HG03520 (cell line): ENCODE measurements around the gene DNASE1.
"Not testable (repeated sequence)": the region's sequence is repeated elsewhere in the genome, so short reads cannot be mapped to it uniquely, and the experiment has no call there.

Experiments
- ATAC-seq: cut with Tn5 transposase; IDR thresholded peaks from one replicate; pipeline ENCODE4 v1.9.1; 2021; ENCODE audit warnings: mild to moderate bottlenecking, moderate library complexity; ENCODE audit not compliant: unreplicated experiment

The DNASE1 gene

GRCh38 chr16:3640632-3641501, 13.6 kb upstream of the DNASE1 start:
- no peak for ATAC-seq

DNA sequence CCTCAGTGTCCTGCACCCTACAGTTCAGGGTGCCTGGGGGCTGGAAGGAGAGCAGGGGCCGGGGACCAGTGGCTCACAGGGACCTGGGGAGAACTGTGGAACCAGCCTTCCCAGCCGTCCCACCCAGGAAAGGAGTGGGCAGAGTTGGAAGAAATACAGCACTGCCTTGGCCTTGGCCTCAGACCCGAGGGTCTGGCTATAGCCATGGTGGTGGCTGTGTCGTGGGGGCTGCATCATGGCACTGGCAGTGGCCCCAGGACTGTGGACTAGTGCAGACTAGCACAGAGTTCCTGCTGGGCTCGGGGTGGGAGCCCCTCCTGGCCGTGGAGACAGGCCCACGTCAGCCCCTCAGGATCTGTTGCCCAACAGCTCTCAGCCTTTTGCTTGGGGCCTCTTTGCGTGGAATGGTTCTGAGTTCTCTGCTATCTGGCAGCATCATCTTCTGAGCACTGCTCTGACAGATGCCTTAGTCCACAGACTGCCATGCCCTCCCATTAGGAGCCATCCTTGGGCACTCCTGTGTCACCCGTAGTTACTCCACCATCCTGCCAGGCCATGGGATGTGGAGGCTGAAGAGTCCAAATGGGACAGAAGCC, 12.6 kb upstream of the DNASE1 start:
- no peak for ATAC-seq

GRCh38 chr16:3642397-3643094, 11.9 kb upstream of the DNASE1 start:
- no peak for ATAC-seq

DNA sequence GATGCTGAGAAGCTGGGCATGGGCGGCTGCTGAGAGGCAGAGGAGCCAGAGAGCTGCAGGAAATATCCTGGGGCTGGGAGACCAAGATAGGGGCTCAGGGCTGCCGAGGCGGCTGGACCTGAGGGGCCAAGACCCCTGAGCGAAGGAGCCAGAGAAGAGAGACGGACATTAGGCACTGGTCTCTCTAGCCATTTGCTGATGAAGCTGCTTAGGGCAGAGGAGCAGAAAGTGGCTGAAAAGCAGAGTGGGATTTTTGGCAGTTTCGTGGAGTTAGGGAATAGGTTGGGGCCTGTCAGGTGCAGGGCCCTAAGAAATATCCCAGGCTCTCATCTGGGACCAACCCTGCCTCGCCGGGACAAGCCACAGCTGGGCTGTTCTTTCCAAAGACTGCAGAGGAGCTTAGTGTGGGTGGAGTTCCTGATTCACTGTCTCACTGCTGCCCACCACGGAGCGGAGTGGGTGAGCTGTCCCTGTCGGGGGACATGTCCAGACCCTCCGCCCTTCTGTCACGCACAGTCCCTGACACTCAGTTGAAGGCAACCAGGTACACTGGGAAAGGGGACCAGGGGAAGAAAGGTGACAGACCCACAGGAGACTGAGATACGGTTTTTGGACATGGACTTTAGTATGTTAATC, 11.3 kb upstream of the DNASE1 start:
- no peak for ATAC-seq

DNA sequence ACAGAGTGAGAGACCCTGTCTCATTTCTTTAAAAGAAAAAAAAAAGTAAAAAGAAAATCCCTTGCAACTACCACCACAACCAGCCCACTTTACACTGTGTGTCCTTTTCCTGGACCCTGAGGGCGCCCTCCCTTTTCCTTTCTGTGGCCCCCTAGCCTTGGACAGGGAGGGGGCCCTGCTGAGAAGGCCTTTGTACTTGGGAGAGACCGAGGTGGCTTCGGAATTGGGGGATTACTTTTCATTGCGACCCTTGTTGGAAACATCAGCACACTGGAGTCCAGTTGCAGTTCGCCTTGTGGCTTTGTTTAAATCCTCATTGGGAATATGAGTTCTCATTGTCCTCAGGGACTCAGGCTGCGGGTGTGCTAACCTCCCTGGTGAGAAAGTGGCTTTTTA, 9.4 kb upstream of the DNASE1 start:
- no peak for ATAC-seq

DNA sequence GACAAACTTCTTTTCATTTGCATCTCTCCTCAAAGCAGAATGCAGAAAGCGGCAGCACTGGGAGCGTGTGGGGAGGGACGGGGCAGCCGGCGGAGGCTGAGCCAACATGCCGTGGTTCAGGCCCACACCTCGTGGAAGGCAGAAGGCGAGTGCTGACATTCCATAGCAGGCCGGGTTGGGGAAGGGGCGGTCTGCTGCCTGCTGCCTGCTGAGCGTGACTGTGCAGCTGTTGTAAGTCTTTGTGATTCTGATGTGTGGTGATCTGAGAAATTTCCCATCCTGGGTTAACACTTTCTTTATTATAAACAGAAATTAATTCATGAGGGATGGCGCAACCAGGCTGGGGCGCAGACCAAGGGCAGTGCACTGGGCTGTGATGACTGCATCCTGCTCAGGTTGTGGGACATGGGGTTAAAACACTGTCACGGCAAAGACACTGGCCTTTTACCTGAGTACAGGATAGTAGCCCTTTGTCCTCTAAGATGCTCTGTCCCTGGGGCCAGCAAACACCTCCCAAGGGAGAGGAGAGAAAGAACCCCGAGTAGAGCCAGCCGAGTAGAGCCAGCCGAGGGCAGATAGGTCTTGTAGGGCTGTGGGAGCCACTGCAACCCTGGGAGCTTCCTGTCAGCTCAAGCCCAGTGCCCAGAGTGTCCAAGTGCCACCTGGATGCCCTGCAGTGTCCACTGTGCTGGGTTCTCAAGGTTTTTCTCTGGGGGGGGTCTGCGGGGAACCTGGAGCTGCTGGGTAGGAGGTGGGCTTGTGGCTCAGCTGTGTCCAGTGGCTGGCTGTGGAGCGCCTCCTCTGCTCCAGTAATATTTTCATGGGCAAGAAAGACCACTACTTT, 8.8 kb upstream of the DNASE1 start:
- no peak for ATAC-seq

- no peak for ATAC-seq
These were observed 8.1 kb upstream of the DNASE1 start for GRCh38 chr16:3646348-3646920.

DNA sequence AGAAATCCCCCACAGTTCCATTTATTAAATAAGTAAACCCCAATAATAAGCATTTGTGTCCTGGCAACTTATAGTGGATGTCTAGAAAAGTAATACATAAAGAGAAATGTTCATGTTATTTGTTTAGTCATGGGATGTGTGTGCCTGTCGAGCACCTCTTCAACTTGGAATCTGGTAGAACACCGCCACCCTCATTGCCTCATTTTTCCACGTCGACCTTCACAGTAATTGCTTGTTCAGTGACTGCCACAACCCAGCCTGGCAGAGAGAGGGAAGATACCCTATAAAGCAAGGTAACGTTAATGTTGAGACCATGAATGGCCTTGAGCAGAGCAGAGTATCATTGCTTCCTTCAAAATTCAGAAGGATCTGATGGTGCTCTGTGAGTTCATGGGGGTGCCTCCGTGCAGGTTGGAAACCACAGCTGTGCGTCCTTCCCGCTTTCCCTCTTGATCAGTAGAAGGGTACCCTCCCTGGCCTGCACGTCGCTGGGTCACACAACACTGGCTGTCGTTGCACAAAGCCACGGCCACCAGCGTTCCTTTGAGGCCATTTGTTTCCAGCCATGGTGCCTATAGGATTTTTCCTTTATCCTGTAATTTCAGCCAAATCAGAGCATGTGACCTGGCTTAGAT, 3.7 kb upstream of the DNASE1 start:
- ATAC-seq = no peak

- ATAC-seq = no peak
These were observed 2.8 kb upstream of the DNASE1 start for GRCh38 chr16:3651461-3652372.

- ATAC-seq = no peak
These were observed 1.9 kb upstream of the DNASE1 start for GRCh38 chr16:3652373-3653195.

GRCh38 chr16:3655030-3655395, 522 bp downstream of the DNASE1 start:
- no peak for ATAC-seq

DNA sequence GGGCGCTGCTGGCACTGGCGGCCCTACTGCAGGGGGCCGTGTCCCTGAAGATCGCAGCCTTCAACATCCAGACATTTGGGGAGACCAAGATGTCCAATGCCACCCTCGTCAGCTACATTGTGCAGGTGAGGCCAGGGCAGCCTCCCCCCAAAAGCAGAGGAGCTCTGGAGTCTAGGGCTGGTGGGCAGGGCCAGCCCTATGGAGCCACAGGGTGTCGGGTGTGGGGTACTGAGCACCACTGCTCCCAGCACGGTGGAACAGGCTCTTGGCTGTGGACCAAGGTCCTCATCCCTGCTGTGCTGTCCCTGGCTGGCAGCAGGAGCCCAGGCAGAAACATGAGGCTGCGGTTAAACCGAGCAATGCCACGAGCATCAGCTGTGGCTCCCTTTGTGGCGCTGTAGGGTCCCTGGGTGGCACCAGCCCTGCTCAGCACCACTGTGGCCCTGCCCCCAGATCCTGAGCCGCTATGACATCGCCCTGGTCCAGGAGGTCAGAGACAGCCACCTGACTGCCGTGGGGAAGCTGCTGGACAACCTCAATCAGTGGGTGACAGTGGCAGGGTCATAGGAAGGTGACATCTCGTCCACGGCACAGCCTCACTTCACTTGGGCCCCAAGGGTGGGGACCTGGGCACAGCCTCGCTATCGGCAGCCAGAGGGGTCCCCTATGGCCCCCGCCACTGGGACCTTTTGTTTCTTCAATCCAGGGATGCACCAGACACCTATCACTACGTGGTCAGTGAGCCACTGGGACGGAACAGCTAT, 1.1 kb downstream of the DNASE1 start:
- no peak for ATAC-seq

- not testable (repeated sequence) for ATAC-seq
These were observed 1.6 kb downstream of the DNASE1 start for GRCh38 chr16:3656160-3656490.

GRCh38 chr16:3656491-3657468, 2.3 kb downstream of the DNASE1 start:
- ATAC-seq = no peak

DNA sequence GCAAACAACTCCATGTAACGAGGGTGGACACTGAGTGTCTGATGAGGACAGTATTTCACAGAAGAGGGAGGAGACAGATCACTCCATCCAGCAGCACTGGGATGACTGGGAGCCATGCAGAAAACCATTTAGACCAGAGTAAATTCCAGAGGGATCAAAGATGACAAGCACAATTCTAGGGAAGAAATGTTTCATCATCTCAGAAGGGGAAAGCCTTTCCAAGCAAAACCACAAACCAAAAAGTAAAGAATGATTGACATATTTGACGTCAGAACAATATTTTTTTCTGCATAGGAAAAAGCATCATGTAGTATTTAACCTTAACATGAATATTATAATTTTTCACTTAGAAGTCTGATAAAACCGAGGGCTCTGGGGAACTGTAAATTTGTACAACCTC, 4.8 kb downstream of the DNASE1 start:
- no peak for ATAC-seq

DNA sequence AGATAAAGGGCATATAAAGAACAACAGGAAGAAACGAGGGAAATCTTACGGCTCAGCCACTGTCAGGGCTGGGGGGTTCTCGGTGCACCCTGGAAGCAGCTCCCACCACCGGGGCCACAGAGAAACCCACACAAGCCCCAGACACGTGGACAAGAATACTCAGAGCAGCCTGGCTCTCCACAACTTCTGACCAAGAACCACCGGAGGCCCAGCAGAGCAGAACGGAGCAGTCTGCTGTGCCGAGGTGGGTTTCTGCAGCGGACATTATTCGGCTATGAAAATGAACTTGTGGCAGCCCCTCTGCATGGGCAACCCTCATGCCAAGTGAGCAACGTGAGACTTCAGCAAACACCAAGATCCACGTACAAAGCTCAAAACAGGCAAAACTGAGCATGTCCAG, 6.8 kb downstream of the DNASE1 start:
- ATAC-seq = no peak
